ENCODE results near the gene APH1B. TPM values are rescaled to one million over a fixed set of nuclear protein-coding genes. Genes with fewer than 3 reads are reported as not detected.
A peak's percentile ranks its signal among the peaks of the same experiment; 100 is the strongest.
"Not testable (repeated sequence)": the region's sequence is repeated elsewhere in the genome, so short reads cannot be mapped to it uniquely, and the experiment has no call there.

APH1B gene
- polyA plus RNA-seq (ENCODE audit: insufficient read length in 4 of 4) = 10 to 100 TPM; 16.5 to 20.7 (median 19.4) TPM

GRCh38 chr15:63277038-63277892, at the start of gene APH1B:
Gene APH1B, plus strand, starts transcription at chr15:63277605. Its CDS starts 19 bp downstream, at chr15:63277624.
- DNase-seq (ENCODE audit: low read depth in 4 of 4, low spot score in 3 of 4) = peak in 2 of 4 donors; percentile 44 to 61

GRCh38 chr15:63227689-63228088, 49.7 kb upstream of the APH1B start:
- DNase-seq (ENCODE audit: low read depth in 4 of 4, low spot score in 3 of 4) = no peak

- DNase-seq (ENCODE audit: low read depth in 4 of 4, low spot score in 3 of 4) = no peak
These were observed 46.2 kb upstream of the APH1B start for GRCh38 chr15:63231206-63231605.

- no peak for DNase-seq (ENCODE audit: low read depth in 4 of 4, low spot score in 3 of 4)
These were observed 45.7 kb upstream of the APH1B start for GRCh38 chr15:63231706-63232105.

- DNase-seq (ENCODE audit: low read depth in 4 of 4, low spot score in 3 of 4) = no peak
These were observed 45.0 kb upstream of the APH1B start for GRCh38 chr15:63232405-63232804.

GRCh38 chr15:63232943-63233342, 44.5 kb upstream of the APH1B start:
- DNase-seq (ENCODE audit: low read depth in 4 of 4, low spot score in 3 of 4) = no peak

- DNase-seq (ENCODE audit: low read depth in 4 of 4, low spot score in 3 of 4) = no peak
These were observed 43.6 kb upstream of the APH1B start for GRCh38 chr15:63233667-63234423.

GRCh38 chr15:63234451-63234870, 42.9 kb upstream of the APH1B start:
- no peak for DNase-seq (ENCODE audit: low read depth in 4 of 4, low spot score in 3 of 4)

- no peak for DNase-seq (ENCODE audit: low read depth in 4 of 4, low spot score in 3 of 4)
These were observed 41.1 kb upstream of the APH1B start for GRCh38 chr15:63236272-63236671.

- DNase-seq (ENCODE audit: low read depth in 4 of 4, low spot score in 3 of 4) = not testable (repeated sequence)
These were observed 40.3 kb upstream of the APH1B start for GRCh38 chr15:63237086-63237485.

- no peak for DNase-seq (ENCODE audit: low read depth in 4 of 4, low spot score in 3 of 4)
These were observed 39.2 kb upstream of the APH1B start for GRCh38 chr15:63238171-63238570.

- no peak for DNase-seq (ENCODE audit: low read depth in 4 of 4, low spot score in 3 of 4)
These were observed 38.6 kb upstream of the APH1B start for GRCh38 chr15:63238796-63239195.

GRCh38 chr15:63240109-63240508, 37.3 kb upstream of the APH1B start:
- DNase-seq (ENCODE audit: low read depth in 4 of 4, low spot score in 3 of 4) = no peak

GRCh38 chr15:63241316-63241715, 36.1 kb upstream of the APH1B start:
- no peak for DNase-seq (ENCODE audit: low read depth in 4 of 4, low spot score in 3 of 4)

GRCh38 chr15:63243101-63243500, 34.3 kb upstream of the APH1B start:
- no peak for DNase-seq (ENCODE audit: low read depth in 4 of 4, low spot score in 3 of 4)

GRCh38 chr15:63243776-63244175, 33.6 kb upstream of the APH1B start:
- DNase-seq (ENCODE audit: low read depth in 4 of 4, low spot score in 3 of 4) = no peak

- DNase-seq (ENCODE audit: low read depth in 4 of 4, low spot score in 3 of 4) = no peak
These were observed 33.0 kb upstream of the APH1B start for GRCh38 chr15:63244399-63244798.

- no peak for DNase-seq (ENCODE audit: low read depth in 4 of 4, low spot score in 3 of 4)
These were observed 32.3 kb upstream of the APH1B start for GRCh38 chr15:63244976-63245645.

- no peak for DNase-seq (ENCODE audit: low read depth in 4 of 4, low spot score in 3 of 4)
These were observed 30.5 kb upstream of the APH1B start for GRCh38 chr15:63246691-63247469.

GRCh38 chr15:63250312-63250965, 27.0 kb upstream of the APH1B start:
- no peak for DNase-seq (ENCODE audit: low read depth in 4 of 4, low spot score in 3 of 4)

Measured in right renal pelvis (tissue), 4 donors.